Peyer's patch (tissue), 4 donors: Measurements from ENCODE around the gene PI4KA.
"Not testable (repeated sequence)": the region's sequence is repeated elsewhere in the genome, so short reads cannot be mapped to it uniquely, and the experiment has no call there.

Experiments
- CTCF ChIP-seq, 6 experiments: fragments of 450-650 bp in 4 of 6; fragments of 200-600 bp in 2 of 6; sonication (generic) in 1 of 6; IDR thresholded peaks; one replicate each; pipeline ENCODE4 v1.5.1; 2017 to 2019; ENCODE audit warnings: antibody characterized with exemption in 6 of 6, mild to moderate bottlenecking in 3 of 6, moderate library complexity in 1 of 6
- POLR2A ChIP-seq, 2 donors: fragments of 450-650 bp; IDR thresholded peaks; one replicate each; pipeline ENCODE4 v1.5.1; 2017; ENCODE audit warnings: antibody characterized with exemption in 2 of 2, mild to moderate bottlenecking in 2 of 2, moderate library complexity in 2 of 2

- TF ChIP-seq CTCF, POLR2A (IDR thresholded peaks at IDR 0.05): not testable (repeated sequence)
Measured at GRCh38 chr22:20669471-20669870, 189.1 kb downstream of the PI4KA start.
